PFSK-1 (cell line): ENCODE data around the gene NFIL3.

ENCODE experiments used
- FOXP2 ChIP-seq: optimal IDR thresholded peaks from 2 replicates; pipeline ENCODE3; 2011; ENCODE audit warnings: borderline replicate concordance, control low read depth, inconsistent platforms; ENCODE audit not compliant: insufficient read depth; ENCODE audit errors: extremely low read length, extremely low read depth
- POLR2AphosphoS5 ChIP-seq: IDR thresholded peaks from 2 replicates; pipeline ENCODE4 v1.6.1; 2012; ENCODE audit warnings: low read depth, mild to moderate bottlenecking, control low read depth, low read length, moderate library complexity
- SIN3A ChIP-seq: IDR thresholded peaks from 2 replicates; pipeline ENCODE4 v1.6.1; 2012; ENCODE audit warnings: mild to moderate bottlenecking, low read length, moderate library complexity, borderline replicate concordance; ENCODE audit not compliant: insufficient read depth
- TAF1 ChIP-seq: IDR thresholded peaks from 2 replicates; pipeline ENCODE4 v1.6.1; 2012; ENCODE audit warnings: low read length, control low read depth, borderline replicate concordance; ENCODE audit not compliant: insufficient read depth
- TF ChIP-seq, protein P1 (sequence below), 2 experiments: IDR thresholded peaks; 2 replicates each; pipeline versions ENCODE4 v1.6.1 to v1.8.0; 2011 to 2012; ENCODE audit warnings: low read depth in 2 of 2, low read length in 2 of 2, control low read depth in 1 of 2, inconsistent platforms in 1 of 2, mild to moderate bottlenecking in 1 of 2, moderate library complexity in 1 of 2; ENCODE audit not compliant: insufficient read depth in 1 of 2

The NFIL3 gene

DNA sequence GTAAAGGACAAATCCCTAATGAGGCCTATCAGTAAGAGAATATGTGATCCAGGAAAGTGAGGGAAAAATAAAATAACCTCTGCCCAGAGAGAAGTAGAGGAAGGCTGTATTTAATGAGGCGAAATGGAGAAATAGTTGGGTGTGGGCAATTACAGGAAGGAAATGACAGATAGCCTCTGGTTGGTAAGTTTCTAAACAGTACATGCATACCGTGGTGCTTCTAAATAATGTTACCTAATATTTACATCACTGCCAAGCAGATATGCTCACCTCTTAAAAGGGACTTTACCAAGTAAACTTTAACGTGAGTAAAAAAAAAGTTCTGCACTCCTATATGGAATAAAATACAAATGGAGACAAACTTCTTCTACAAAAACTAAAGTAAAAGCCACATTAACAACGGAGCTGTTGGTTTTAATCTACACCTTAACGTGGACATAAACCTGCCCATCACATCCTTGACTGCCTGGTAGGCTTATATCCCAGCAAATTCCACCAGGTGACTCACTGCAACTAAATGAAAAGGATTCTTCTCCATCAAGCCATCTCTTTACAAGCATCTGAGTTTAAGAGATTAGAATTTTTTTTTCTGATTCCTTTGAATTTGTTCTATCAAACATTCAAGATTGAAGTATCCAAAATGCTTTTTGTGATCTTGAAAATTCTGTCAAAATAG, 12.4 kb downstream of the NFIL3 start:
- TF ChIP-seq, protein P1, sequence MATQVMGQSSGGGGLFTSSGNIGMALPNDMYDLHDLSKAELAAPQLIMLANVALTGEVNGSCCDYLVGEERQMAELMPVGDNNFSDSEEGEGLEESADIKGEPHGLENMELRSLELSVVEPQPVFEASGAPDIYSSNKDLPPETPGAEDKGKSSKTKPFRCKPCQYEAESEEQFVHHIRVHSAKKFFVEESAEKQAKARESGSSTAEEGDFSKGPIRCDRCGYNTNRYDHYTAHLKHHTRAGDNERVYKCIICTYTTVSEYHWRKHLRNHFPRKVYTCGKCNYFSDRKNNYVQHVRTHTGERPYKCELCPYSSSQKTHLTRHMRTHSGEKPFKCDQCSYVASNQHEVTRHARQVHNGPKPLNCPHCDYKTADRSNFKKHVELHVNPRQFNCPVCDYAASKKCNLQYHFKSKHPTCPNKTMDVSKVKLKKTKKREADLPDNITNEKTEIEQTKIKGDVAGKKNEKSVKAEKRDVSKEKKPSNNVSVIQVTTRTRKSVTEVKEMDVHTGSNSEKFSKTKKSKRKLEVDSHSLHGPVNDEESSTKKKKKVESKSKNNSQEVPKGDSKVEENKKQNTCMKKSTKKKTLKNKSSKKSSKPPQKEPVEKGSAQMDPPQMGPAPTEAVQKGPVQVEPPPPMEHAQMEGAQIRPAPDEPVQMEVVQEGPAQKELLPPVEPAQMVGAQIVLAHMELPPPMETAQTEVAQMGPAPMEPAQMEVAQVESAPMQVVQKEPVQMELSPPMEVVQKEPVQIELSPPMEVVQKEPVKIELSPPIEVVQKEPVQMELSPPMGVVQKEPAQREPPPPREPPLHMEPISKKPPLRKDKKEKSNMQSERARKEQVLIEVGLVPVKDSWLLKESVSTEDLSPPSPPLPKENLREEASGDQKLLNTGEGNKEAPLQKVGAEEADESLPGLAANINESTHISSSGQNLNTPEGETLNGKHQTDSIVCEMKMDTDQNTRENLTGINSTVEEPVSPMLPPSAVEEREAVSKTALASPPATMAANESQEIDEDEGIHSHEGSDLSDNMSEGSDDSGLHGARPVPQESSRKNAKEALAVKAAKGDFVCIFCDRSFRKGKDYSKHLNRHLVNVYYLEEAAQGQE (IDR thresholded peaks at IDR 0.05; ENCODE audit: insufficient read depth in 1 of 2, low read depth in 2 of 2, low read length in 2 of 2), result no peak
- TF ChIP-seq POLR2AphosphoS5 (no peak), SIN3A (no peak), TAF1 (no peak), FOXP2 (no peak)

DNA sequence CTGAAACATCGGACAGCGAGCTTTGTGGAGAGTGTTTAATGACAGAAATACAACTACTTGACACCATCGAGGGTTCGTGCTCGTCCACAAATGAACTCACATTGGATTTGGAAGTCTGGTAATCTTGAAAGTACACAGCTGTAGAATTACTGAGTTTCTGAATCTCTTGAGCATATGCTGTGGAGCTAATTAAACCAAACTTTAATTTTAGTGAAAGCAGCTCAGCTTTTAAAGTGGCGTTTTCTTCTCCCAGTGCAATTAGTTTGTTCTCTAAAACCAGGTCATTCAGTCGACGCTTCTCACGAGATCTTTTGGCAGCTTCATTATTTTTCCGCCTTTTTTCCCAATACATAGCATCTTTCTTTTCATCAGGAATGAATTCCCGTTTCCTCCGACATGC, 13.5 kb downstream of the NFIL3 start:
- TF ChIP-seq FOXP2 (no peak), SIN3A (no peak), TAF1 (no peak), POLR2AphosphoS5 (no peak)
- TF ChIP-seq, protein P1 (IDR thresholded peaks at IDR 0.05; ENCODE audit: insufficient read depth in 1 of 2, low read depth in 2 of 2, low read length in 2 of 2), result no peak

DNA sequence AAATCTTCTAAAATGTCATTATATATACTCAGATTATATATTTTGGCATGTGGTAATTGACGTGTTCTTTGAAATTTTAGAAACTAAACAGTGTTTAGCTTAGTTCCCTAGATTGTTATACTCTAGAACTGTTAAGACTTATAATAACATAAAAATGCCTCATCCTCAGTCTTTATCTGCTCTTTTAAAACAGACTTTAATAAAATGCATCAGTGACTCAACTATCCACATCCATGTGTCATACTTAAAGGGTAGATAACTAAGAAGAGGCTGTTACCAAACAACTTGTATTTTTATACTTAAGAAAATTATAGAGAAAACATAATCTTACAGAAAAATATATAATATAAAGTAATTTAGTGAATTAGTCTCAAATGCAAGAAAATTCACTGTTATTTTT, 15.2 kb downstream of the NFIL3 start:
- TF ChIP-seq FOXP2 (no peak), SIN3A (no peak)
- TF ChIP-seq, protein P1 (IDR thresholded peaks at IDR 0.05; ENCODE audit: insufficient read depth in 1 of 2, low read depth in 2 of 2, low read length in 2 of 2), result no peak

DNA sequence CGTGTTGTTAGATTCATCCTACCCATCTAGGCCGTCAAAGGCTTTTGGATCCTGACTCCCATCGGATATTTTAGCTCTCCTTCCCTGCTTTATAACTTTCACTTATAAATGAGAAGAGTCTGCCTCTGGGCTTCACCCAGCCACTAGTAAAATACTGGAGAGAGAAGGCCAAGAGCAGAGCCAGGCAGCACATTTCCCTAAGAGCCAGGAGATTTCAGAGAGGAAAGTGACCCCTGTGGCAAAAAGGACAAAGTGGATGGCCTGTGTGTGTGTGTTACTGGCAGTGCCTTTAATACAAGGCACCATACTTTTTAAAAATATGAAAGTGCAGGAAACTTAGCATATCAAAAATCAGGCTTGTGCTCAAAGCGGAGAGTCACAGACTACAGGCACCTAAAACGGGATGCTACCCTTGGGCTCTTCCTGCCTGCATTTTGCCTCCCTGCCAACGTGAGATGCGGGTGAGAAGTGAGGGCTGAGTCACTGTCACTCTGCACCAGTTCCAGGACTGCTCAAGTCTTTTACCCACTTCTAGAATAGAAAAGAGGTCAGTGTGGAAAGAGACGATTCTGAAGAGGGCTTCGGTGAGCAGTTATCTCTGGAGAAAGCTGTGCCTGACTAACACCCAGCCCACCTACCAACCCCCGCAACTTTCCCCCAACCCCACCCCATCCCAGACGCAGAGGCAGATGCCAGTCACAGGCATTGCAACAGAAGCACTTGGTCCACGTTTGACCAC, 15.9 kb downstream of the NFIL3 start:
- TF ChIP-seq, protein P1 (IDR thresholded peaks at IDR 0.05; ENCODE audit: insufficient read depth in 1 of 2, low read depth in 2 of 2, low read length in 2 of 2), result no peak
- TF ChIP-seq POLR2AphosphoS5, result no peak
- TF ChIP-seq SIN3A, result no peak
- TF ChIP-seq TAF1, result no peak
- no peak for TF ChIP-seq FOXP2
